GM19324 (cell line): ENCODE measurements around the gene TOMM70.
"Not testable (repeated sequence)": the region's sequence is repeated elsewhere in the genome, so short reads cannot be mapped to it uniquely, and the experiment has no call there.

Experiments used
- ATAC-seq: cut with Tn5 transposase; IDR thresholded peaks from one replicate; pipeline ENCODE4 v1.9.1; 2021; ENCODE audit warnings: mild to moderate bottlenecking, moderate library complexity; ENCODE audit not compliant: unreplicated experiment, low FRiP score

Gene TOMM70

GRCh38 chr3:100330651-100331050, 70.2 kb downstream of the TOMM70 start:
- ATAC-seq: no peak

DNA sequence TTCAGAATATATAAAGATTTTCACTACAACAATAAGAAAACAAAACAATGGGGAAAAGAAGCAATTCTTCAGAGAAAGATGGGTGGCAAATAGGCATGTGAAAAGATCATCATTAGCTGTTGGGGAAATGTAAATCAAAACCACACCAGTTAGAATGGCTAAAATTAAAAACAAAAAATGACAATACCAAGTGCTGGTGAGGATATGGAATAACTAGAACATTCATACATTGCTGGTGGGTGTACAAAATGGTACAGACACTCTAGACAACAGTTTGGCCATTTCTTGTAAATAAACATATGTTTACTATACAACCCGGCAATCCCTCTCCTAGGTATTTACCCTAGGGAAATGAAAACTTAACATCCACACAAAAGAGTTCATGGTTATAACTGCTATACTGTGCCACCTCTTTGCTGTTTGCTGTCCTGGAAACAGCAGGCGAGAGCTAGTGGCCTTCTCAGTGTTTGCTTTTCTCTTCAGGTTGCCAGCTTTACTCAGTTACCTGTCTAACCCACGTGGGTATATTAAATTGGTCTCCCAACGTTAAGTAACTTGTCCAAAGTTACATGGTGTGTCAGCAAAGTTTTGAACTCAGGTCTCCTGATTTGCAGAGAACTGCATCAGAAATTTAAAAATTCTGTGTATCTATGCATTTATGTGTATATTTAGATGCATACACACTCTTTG, 70.9 kb downstream of the TOMM70 start:
- no peak for ATAC-seq

DNA sequence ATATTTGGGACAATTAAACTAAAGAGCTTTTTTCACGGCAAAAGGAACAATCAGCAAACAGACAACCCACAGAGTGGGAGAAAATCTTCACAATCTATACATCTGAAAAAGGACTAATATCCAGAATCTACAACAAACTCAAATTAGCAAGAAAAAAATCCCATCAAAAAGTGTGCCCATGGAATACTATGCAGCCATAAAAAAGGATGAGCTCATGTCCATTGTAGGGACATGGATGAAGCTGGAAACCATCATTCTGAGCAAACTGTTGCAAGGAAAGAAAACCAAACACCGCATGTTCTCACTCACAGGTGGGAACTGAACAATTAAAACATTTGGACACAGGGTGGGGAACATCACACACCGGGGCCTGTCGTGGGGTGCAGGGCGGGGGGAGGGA, 73.5 kb downstream of the TOMM70 start:
- ATAC-seq: not testable (repeated sequence)

DNA sequence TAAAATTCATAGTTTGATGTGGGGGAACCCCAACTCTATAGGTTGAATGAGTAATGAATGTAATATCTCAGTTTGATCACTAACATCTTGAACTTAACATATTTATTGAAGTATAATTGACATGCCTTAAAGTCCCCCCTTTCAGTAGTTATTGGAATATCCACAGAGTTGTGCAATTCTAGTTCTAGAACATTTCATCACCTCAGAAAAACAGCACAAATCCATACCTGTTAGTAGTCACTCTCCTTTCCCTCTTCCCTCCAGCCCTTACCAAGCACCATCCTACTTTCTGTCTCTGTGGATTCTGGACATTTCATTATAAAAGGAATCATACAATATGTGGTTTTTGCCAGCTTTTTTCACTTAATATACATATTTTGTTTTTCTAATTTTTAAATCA, 75.1 kb downstream of the TOMM70 start:
- no peak for ATAC-seq

- ATAC-seq: no peak
These were observed 76.8 kb downstream of the TOMM70 start for GRCh38 chr3:100324044-100324443.

- no peak for ATAC-seq
These were observed 80.9 kb downstream of the TOMM70 start for GRCh38 chr3:100319951-100320350.

GRCh38 chr3:100317912-100318311, 83.0 kb downstream of the TOMM70 start:
- no peak for ATAC-seq

DNA sequence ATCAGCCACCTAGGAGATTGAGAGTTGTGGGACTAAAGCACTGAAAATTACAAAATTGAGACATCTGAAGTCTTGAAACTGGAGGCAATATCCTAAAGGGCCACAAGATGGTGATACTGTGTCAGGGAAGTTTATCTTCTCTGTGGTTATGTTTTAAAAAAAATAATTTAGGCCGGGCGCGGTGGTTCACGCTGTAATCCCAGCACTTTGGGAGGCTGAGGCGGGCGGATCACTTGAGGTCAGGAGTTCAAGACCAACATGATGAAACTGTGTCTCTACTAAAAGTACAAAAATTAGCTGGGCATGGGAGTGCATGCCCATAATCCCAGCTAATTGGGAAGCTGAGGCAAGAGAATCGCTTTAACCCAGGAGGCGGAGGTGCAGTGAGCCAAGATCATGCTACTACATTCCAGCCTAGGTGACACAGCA, 84.2 kb downstream of the TOMM70 start:
- no peak for ATAC-seq
